Right atrium auricular region (tissue), 2 donors: ENCODE measurements around the gene KIF19. TPM values are rescaled to one million over a fixed set of nuclear protein-coding genes. Genes with fewer than 3 reads are reported as not detected.

Experiments used
- DNase-seq: peaks from one replicate; pipeline ENCODE4 v3.0.0-alpha.2; 2019; ENCODE audit warnings: low spot score
- H3K27ac ChIP-seq, 2 donors: fragments of 200-600 bp; sonication (generic); 1 replicate in 1 of 2; 2 replicates in 1 of 2; pipeline ENCODE4 v1.5.1; 2016 to 2019
- H3K27me3 ChIP-seq, 2 donors: fragments of 200-600 bp; sonication (generic); one replicate each; pipeline versions ENCODE4 v1.5.1 to v1.6.0; 2017 to 2019
- H3K36me3 ChIP-seq: fragments of 200-600 bp; sonication (generic); one replicate; pipeline ENCODE4 v1.5.1; 2016
- H3K4me1 ChIP-seq, 2 donors: fragments of 200-600 bp; sonication (generic); one replicate each; pipeline versions ENCODE4 v1.5.1 to v1.6.0; 2017 to 2019
- H3K4me3 ChIP-seq, 2 donors: fragments of 200-600 bp; sonication (generic); 1 replicate in 1 of 2; 2 replicates in 1 of 2; pipeline ENCODE4 v1.5.1; 2017 to 2019; ENCODE audit warnings: mild to moderate bottlenecking in 1 of 2, moderate library complexity in 1 of 2
- H3K9me3 ChIP-seq, 2 donors: fragments of 200-600 bp; sonication (generic); one replicate each; pipeline ENCODE4 v1.5.1; 2019
- total RNA-seq, 2 donors: library from RNA; depleted of rRNA; stranded (reverse); fragments of >200 nt; gene quantifications; one replicate each; pipeline ENCODE4 v1.1.0, GENCODE V29; 2016
- TF ChIP-seq, protein P1 (sequence below), 2 donors: fragments of 200-600 bp; sonication (generic); IDR thresholded peaks; one replicate each; pipeline ENCODE4 v1.5.1; 2019; ENCODE audit warnings: antibody characterized with exemption in 2 of 2

KIF19 gene
- total RNA-seq, 2 donors from 2014 or later, result 0.30 TPM; not detected in 1

DNA sequence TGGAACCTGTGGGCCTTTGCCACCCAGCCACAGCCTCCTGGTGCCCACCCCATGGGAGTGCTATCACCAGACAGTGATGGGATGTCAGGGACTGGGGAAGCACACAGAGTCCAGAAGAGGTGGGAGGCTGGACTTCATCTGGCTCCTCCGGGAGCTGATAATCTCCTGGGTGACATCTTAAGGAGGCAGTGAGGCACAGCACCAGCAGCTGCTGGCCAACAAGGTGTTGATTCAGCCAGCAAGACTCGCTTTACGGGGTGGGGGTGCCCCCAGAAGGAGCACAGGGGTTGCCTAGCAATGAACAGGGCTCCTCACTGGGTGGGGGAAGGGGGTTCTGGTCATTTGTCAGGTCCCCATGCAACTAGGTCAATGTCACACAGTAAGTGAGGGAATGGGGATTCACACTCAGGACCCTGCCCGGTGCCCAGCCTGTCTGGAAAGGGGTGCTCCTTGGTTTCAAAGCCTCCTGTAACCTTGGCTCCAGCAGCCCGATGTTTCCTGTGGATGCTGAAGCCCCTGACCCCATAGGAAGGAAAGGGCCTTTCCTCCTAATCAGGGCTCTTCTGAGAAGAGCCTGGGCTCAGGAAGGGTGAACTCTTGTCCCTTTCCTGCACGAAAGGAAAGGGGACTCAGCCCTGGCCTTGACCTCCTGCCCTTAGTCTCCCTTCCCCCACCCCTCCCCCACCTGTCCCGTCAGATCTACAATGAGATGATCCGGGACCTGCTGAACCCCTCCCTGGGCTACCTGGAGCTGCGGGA lies 17.7 kb downstream of the KIF19 start:
- TF ChIP-seq, protein P1, sequence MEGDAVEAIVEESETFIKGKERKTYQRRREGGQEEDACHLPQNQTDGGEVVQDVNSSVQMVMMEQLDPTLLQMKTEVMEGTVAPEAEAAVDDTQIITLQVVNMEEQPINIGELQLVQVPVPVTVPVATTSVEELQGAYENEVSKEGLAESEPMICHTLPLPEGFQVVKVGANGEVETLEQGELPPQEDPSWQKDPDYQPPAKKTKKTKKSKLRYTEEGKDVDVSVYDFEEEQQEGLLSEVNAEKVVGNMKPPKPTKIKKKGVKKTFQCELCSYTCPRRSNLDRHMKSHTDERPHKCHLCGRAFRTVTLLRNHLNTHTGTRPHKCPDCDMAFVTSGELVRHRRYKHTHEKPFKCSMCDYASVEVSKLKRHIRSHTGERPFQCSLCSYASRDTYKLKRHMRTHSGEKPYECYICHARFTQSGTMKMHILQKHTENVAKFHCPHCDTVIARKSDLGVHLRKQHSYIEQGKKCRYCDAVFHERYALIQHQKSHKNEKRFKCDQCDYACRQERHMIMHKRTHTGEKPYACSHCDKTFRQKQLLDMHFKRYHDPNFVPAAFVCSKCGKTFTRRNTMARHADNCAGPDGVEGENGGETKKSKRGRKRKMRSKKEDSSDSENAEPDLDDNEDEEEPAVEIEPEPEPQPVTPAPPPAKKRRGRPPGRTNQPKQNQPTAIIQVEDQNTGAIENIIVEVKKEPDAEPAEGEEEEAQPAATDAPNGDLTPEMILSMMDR (IDR thresholded peaks at IDR 0.05), result no peak
- H3K27me3 ChIP-seq, result no peaks in the 10 kb centered on the region

DNA sequence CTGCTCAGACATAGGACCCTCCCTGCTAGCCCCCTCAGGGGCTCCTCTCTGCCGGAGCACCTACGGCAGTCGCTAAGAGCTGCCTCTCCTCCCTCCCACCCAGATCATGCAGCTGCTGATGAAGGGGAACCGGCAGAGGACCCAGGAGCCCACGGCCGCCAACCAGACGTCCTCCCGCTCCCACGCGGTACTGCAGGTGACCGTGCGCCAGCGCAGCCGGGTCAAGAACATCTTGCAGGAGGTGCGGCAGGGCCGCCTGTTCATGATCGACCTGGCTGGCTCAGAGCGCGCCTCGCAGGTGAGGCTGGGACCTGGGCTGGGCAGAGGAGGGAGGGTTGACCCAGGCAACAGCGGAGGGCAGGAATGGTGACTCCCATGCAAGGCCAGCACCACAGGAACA lies 18.6 kb downstream of the KIF19 start:
- H3K9me3 ChIP-seq, result no peaks in the 10 kb centered on the region
- H3K36me3 ChIP-seq, result no peaks in the 10 kb centered on the region
- H3K27ac ChIP-seq, result no peak overlapping the region
- H3K4me1 ChIP-seq, result no peaks in the 10 kb centered on the region
- H3K4me3 ChIP-seq, result no peak overlapping the region
- TF ChIP-seq, protein P1 (IDR thresholded peaks at IDR 0.05), result no peak
- H3K27me3 ChIP-seq, result no peaks in the 10 kb centered on the region
- no peak for DNase-seq

More for the DNA sequence above, 17.7 kb downstream of the KIF19 start:
- H3K36me3 ChIP-seq, result no peaks in the 10 kb centered on the region
- no peaks in the 10 kb centered on the region for H3K4me1 ChIP-seq
- H3K27ac ChIP-seq, result no peak overlapping the region
- H3K9me3 ChIP-seq, result no peaks in the 10 kb centered on the region
- DNase-seq, result no peak
- no peak overlapping the region for H3K4me3 ChIP-seq

DNA sequence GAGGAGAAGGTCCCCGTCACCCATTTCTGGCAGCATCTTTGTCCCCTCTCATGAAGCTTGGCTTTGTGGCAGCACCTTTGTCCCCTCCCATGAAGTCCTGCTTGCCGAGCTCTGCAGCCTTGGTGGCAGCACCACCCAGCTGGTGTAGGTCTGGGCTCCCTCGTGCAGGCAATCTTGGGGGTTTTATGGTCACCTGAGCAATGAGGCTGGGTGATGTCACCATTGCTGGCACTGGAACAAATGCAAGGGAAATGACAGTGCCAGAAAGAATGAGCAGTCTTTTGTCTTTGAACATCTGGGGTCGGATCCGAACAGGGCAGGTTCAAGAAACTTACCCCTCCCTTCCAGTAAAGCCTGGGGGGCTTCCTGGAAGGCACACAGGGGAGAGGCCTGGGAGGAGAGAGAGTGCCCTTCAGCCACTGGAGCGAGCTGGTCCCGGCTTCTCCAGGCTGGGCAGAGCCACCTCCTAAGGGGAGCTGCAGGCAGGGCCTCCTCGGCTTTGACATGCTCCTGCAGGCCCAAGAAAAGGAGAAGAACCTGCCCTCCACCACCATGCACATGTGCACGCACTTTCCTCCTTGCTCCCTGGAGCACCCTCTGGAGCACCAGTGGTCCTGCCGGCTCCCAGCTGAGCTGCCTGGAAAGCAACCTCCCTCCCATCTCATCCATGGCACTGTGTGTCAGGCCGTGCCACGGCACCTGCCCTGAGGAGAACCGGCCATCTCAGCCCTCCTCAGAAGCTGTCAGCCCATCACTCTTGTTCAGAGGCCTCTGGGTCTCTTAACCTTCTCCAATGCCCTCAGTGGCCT lies 19.6 kb downstream of the KIF19 start:
- H3K27me3 ChIP-seq, result no peaks in the 10 kb centered on the region
- H3K4me1 ChIP-seq, result no peaks in the 10 kb centered on the region
- H3K9me3 ChIP-seq, result no peaks in the 10 kb centered on the region
- no peak overlapping the region for H3K27ac ChIP-seq
- no peaks in the 10 kb centered on the region for H3K36me3 ChIP-seq
- H3K4me3 ChIP-seq, result no peak overlapping the region
- no peak for DNase-seq
- TF ChIP-seq, protein P1 (IDR thresholded peaks at IDR 0.05), result no peak

DNA sequence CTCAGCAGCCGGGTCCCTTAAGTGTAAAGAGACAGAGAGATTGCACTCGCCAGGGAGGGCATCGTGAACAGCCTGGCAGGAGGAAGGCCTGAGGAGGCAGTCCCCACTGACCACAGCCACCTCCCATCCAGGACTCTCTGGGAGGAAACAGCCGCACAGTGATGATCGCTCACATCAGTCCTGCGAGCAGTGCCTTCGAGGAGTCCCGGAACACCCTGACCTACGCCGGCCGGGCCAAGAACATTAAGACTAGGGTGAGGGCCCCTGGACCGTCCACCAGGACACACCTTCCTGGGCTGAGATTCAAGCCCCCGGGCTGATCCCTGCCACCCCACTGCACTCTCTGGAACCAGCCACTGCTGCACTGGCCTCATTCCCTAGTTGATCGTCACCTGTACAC lies 21.6 kb downstream of the KIF19 start:
- H3K27me3 ChIP-seq, result no peaks in the 10 kb centered on the region
- DNase-seq, result no peak

DNA sequence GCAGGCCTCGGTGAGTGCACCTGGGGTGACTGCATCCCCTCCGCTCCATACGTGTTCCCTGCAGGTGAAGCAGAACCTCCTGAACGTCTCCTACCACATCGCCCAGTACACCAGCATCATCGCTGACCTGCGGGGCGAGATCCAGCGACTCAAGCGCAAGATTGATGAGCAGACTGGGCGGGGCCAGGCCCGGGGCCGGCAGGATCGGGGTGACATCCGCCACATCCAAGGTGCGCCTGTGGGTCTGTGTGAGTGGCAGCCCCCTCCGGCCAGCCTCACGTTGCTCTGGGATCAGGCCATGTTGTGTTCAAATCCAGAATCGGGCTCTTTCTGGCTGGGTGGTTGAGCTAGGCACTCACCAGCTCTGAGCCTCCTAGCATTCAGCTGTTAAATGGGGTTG lies 23.1 kb downstream of the KIF19 start:
- no peak overlapping the region for H3K4me3 ChIP-seq
- TF ChIP-seq, protein P1 (IDR thresholded peaks at IDR 0.05), result no peak
- no peaks in the 10 kb centered on the region for H3K4me1 ChIP-seq
- H3K9me3 ChIP-seq, result no peaks in the 10 kb centered on the region
- no peak for DNase-seq
- no peak overlapping the region for H3K27ac ChIP-seq
- no peaks in the 10 kb centered on the region for H3K36me3 ChIP-seq
- no peaks in the 10 kb centered on the region for H3K27me3 ChIP-seq

More for the DNA sequence above, 21.6 kb downstream of the KIF19 start:
- TF ChIP-seq, protein P1 (IDR thresholded peaks at IDR 0.05), result no peak
- Histone ChIP-seq H3K4me1 (no peaks in the 10 kb centered on the region), H3K9me3 (no peaks in the 10 kb centered on the region), H3K27ac (no peak overlapping the region), H3K4me3 (no peak overlapping the region), H3K36me3 (no peaks in the 10 kb centered on the region)
